Loucy (cell line): ENCODE data around the gene RARRES1.

ENCODE experiments used
- H2AFZ ChIP-seq: fragments of 200-600 bp; sonication (generic); 2 replicates; pipeline ENCODE4 v1.6.0; 2016; ENCODE audit warnings: antibody characterized with exemption, mild to moderate bottlenecking, low read length, moderate library complexity
- H3F3A ChIP-seq: fragments of 200-600 bp; 2 replicates; pipeline ENCODE4 v1.6.0; 2016; ENCODE audit warnings: antibody characterized with exemption, low read depth, mild to moderate bottlenecking
- H3K27me3 ChIP-seq: fragments of 200-600 bp; sonication (generic); 2 replicates; pipeline ENCODE4 v1.6.1; 2014; ENCODE audit warnings: low read length, mild to moderate bottlenecking; ENCODE audit not compliant: insufficient read depth, poor library complexity, severe bottlenecking
- H3K36me3 ChIP-seq: fragments of 200-600 bp; sonication (generic); 2 replicates; pipeline ENCODE4 v1.6.1; 2016; ENCODE audit warnings: low read length; ENCODE audit not compliant: insufficient read depth
- H3K4me1 ChIP-seq: fragments of 200-600 bp; sonication (generic); 2 replicates; pipeline ENCODE4 v1.5.1; 2014; ENCODE audit warnings: low read length, mild to moderate bottlenecking; ENCODE audit not compliant: insufficient read depth, poor library complexity, severe bottlenecking
- H3K4me2 ChIP-seq: fragments of 200-600 bp; sonication (generic); 2 replicates; pipeline ENCODE4 v1.6.0; 2014; ENCODE audit warnings: antibody characterized with exemption, low read length, low read depth, mild to moderate bottlenecking; ENCODE audit not compliant: poor library complexity, severe bottlenecking
- H3K4me3 ChIP-seq: fragments of 200-600 bp; sonication (generic); 2 replicates; pipeline ENCODE4 v1.5.1; 2014; ENCODE audit warnings: low read length, mild to moderate bottlenecking, mixed read lengths; ENCODE audit not compliant: poor library complexity, severe bottlenecking
- H3K79me2 ChIP-seq: fragments of 200-600 bp; sonication (generic); 2 replicates; pipeline ENCODE4 v1.6.1; 2014; ENCODE audit warnings: low read length; ENCODE audit not compliant: insufficient read depth
- H3K9ac ChIP-seq: fragments of 200-600 bp; sonication (generic); 2 replicates; pipeline ENCODE4 v1.6.0; 2014; ENCODE audit warnings: mild to moderate bottlenecking, low read depth, low read length, moderate library complexity; ENCODE audit not compliant: poor library complexity, severe bottlenecking
- H3K9me2 ChIP-seq: fragments of 200-600 bp; sonication (generic); replicated peaks from 2 replicates; pipeline ENCODE4 v1.6.1; 2016; ENCODE audit warnings: low read depth, low read length, mixed read lengths
- H3K9me3 ChIP-seq: fragments of 200-600 bp; sonication (generic); 2 replicates; pipeline ENCODE4 v1.6.1; 2014; ENCODE audit warnings: mild to moderate bottlenecking, antibody characterized with exemption, low read length, low read depth; ENCODE audit not compliant: insufficient read depth
- H4K20me1 ChIP-seq: fragments of 200-600 bp; sonication (generic); 2 replicates; pipeline ENCODE4 v1.6.0; 2014; ENCODE audit warnings: antibody characterized with exemption, low read length, mild to moderate bottlenecking; ENCODE audit not compliant: insufficient read depth, poor library complexity, severe bottlenecking
- EZH2phosphoT487 ChIP-seq: fragments of 200-600 bp; IDR thresholded peaks from 2 replicates; pipeline ENCODE4 v1.6.1; 2018; ENCODE audit warnings: antibody characterized with exemption, mild to moderate bottlenecking, moderate library complexity, borderline replicate concordance
- TF ChIP-seq, protein P1 (sequence below): fragments of 200-600 bp; sonication (generic); conservative IDR thresholded peaks from 2 replicates; pipeline ENCODE4 v1.5.1; 2014; ENCODE audit warnings: mild to moderate bottlenecking, antibody characterized with exemption, low read length

RARRES1 gene

DNA sequence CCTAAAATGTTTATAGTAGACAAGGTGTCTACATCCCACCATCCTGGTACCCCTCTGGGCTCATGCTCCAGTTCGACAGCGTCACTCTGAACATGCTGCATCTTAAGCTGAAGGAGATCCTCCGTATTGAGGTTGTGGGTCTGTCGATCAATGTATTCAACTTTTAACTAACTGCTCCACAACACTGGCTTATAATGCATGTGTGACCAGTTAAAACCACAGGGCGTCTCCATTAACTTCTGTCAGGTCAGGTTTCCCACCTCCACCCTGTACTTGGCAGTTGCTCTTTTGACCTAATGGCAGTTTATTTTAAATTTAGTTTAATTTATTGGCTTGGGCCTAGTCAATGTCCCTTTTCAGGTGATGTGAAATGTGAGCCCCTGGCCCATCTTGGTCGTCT, 17.8 kb upstream of the RARRES1 start:
- Histone ChIP-seq H3K36me3 (no peaks in the 10 kb centered on the region), H3K79me2 (no peaks in the 10 kb centered on the region), H3K4me3 (no peak overlapping the region), H3K4me2 (no peak overlapping the region), H2AFZ (no peak overlapping the region), H3K4me1 (no peaks in the 10 kb centered on the region), H3K9me2 (no peaks in the 10 kb centered on the region), H3F3A (no peaks in the 10 kb centered on the region), H3K27me3 (no peaks in the 10 kb centered on the region), H4K20me1 (no peaks in the 10 kb centered on the region), H3K9me3 (no peaks in the 10 kb centered on the region), H3K9ac (no peak overlapping the region)
- TF ChIP-seq, protein P1, sequence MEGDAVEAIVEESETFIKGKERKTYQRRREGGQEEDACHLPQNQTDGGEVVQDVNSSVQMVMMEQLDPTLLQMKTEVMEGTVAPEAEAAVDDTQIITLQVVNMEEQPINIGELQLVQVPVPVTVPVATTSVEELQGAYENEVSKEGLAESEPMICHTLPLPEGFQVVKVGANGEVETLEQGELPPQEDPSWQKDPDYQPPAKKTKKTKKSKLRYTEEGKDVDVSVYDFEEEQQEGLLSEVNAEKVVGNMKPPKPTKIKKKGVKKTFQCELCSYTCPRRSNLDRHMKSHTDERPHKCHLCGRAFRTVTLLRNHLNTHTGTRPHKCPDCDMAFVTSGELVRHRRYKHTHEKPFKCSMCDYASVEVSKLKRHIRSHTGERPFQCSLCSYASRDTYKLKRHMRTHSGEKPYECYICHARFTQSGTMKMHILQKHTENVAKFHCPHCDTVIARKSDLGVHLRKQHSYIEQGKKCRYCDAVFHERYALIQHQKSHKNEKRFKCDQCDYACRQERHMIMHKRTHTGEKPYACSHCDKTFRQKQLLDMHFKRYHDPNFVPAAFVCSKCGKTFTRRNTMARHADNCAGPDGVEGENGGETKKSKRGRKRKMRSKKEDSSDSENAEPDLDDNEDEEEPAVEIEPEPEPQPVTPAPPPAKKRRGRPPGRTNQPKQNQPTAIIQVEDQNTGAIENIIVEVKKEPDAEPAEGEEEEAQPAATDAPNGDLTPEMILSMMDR = no peak
- TF ChIP-seq EZH2phosphoT487 = no peak

GRCh38 chr3:158749526-158749925, 17.3 kb upstream of the RARRES1 start:
- no peaks in the 10 kb centered on the region for H3K9me3 ChIP-seq
- no peaks in the 10 kb centered on the region for H3K9me2 ChIP-seq
- H3K4me3 ChIP-seq = no peak overlapping the region
- H3K79me2 ChIP-seq = no peaks in the 10 kb centered on the region
- H3F3A ChIP-seq = no peaks in the 10 kb centered on the region
- no peak for TF ChIP-seq EZH2phosphoT487
- TF ChIP-seq, protein P1 = no peak
- no peaks in the 10 kb centered on the region for H3K27me3 ChIP-seq
- no peaks in the 10 kb centered on the region for H3K36me3 ChIP-seq
- H4K20me1 ChIP-seq = no peaks in the 10 kb centered on the region
- no peak overlapping the region for H3K4me2 ChIP-seq
- no peak overlapping the region for H3K9ac ChIP-seq
- H3K4me1 ChIP-seq = no peaks in the 10 kb centered on the region
- H2AFZ ChIP-seq = no peak overlapping the region

DNA sequence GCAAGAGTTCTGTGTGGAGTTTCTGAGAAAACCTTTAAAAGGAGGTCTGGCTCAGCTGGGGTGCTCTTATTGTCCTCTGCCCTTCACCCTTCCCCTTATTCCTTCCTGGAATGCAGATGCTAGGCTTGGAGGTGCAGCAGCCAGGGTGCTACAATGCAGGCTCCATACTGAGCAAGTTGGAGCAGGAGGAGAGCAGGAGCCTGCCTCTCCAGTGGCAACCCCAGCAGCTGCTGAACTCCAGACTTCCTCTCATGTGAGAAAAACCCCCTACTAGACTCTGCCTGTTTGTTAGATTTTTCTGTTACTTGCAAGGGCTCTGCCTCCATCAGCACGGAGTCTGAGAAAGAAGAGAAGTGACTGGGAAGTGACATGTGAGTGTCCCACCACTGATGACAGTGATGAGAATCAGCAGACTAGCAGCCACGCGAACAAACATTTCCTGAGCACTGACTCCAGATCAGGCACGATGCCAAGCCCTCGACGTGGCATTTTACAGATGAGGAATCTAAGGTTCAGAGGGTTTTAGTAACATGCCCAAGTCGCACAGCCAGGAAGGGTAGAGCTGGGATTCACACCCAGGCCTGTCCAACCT, 16.1 kb upstream of the RARRES1 start:
- Histone ChIP-seq H3K36me3 (no peaks in the 10 kb centered on the region), H3K27me3 (no peaks in the 10 kb centered on the region), H4K20me1 (no peaks in the 10 kb centered on the region), H3K79me2 (no peaks in the 10 kb centered on the region), H3K4me3 (no peak overlapping the region), H3K4me1 (no peaks in the 10 kb centered on the region), H3K9ac (no peak overlapping the region), H3K9me3 (no peaks in the 10 kb centered on the region), H3F3A (no peaks in the 10 kb centered on the region), H3K9me2 (no peaks in the 10 kb centered on the region), H3K4me2 (no peak overlapping the region), H2AFZ (no peak overlapping the region)
- TF ChIP-seq, protein P1 = no peak
- no peak for TF ChIP-seq EZH2phosphoT487
